ENCODE results near the gene BAAT. TPM values are rescaled to one million over a fixed set of nuclear protein-coding genes. Genes with fewer than 3 reads are reported as not detected.

The BAAT gene
- total and polyA plus RNA-seq, 4 donors, result 0.03 to 0.37 (median 0.21) TPM

DNA sequence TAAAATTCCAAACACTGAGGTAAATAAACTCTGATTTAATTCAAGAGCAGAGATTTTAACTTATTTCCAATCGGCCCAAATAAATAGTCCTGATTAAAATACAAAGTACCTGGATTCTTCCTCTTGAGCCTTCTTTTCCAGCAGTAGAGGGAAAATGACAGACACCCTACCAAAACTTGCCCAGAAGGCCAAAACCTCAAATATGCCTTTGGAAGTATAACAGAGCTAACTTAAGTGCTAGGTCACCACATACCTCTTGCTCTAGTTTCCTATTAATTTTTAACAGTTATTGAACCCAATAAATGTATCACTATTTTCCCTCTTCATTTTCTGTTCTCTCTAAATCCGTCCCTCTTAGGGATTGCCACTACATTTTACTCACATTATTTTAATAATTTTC is 1.4 kb downstream of the BAAT start:
- Histone ChIP-seq H3K27ac (ENCODE audit: low read depth in 1 of 2, low read length in 1 of 2) (no peak overlapping the region), H3K36me3 (ENCODE audit: control insufficient read depth in 4 of 4, insufficient read depth in 4 of 4, low read length in 4 of 4) (peaks cover 0 to 6% (median 0%) of the 10 kb centered on the region in 4 donors), H3K4me1 (ENCODE audit: control insufficient read depth in 5 of 5, insufficient read depth in 5 of 5, low read length in 5 of 5) (no peaks in the 10 kb centered on the region), H3K9me3 (ENCODE audit: control insufficient read depth in 4 of 4, insufficient read depth in 3 of 4, low read length in 3 of 4) (peaks cover 0 to 2% (median 0%) of the 10 kb centered on the region in 4 donors), H3K27me3 (ENCODE audit: control insufficient read depth in 3 of 3, insufficient read depth in 3 of 3, low read length in 2 of 3) (no peaks in the 10 kb centered on the region), H3K4me3 (no peak overlapping the region), H3K9ac (ENCODE audit: insufficient read depth in 1 of 2, low read length in 2 of 2) (no peak overlapping the region)
- ATAC-seq (ENCODE audit: insufficient read depth, low FRiP score) (no peak), DNase-seq (no peak)
- TF ChIP-seq, protein P1, sequence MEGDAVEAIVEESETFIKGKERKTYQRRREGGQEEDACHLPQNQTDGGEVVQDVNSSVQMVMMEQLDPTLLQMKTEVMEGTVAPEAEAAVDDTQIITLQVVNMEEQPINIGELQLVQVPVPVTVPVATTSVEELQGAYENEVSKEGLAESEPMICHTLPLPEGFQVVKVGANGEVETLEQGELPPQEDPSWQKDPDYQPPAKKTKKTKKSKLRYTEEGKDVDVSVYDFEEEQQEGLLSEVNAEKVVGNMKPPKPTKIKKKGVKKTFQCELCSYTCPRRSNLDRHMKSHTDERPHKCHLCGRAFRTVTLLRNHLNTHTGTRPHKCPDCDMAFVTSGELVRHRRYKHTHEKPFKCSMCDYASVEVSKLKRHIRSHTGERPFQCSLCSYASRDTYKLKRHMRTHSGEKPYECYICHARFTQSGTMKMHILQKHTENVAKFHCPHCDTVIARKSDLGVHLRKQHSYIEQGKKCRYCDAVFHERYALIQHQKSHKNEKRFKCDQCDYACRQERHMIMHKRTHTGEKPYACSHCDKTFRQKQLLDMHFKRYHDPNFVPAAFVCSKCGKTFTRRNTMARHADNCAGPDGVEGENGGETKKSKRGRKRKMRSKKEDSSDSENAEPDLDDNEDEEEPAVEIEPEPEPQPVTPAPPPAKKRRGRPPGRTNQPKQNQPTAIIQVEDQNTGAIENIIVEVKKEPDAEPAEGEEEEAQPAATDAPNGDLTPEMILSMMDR (IDR thresholded peaks at IDR 0.05; ENCODE audit: control extremely low read depth, extremely low read depth), result no peak
- 74 to 78% methylated on average over 2 of the region's 2 CpGs for WGBS, 2 donors

DNA sequence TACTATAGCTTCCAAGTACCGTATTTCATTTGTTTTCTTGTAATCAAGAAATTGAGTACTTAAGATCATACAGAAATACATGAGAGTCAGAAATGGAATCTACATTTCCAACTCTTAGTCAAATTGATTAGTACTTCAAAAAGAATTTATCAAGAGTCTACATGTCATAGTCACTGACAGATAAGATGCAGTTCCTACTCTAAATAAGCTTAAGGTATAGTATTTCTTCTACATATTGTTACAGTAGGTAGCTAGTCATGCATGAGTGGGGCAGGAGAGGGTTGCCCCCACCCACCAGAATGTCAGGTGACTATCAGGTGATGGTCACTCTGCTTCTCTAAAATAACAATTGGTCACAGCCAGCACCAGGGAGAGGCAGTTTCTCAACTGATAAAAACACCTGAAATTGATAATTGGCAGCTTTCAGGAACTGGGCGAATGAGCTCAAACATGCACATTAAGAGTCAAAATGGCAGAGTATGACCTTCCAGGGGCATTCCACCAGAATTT is 2.9 kb downstream of the BAAT start:
- no peak for DNase-seq
- Histone ChIP-seq H3K36me3 (ENCODE audit: control insufficient read depth in 4 of 4, insufficient read depth in 4 of 4, low read length in 4 of 4) (no peaks in the 10 kb centered on the region), H3K27ac (ENCODE audit: low read depth in 1 of 2, low read length in 1 of 2) (no peak overlapping the region), H3K27me3 (ENCODE audit: control insufficient read depth in 3 of 3, insufficient read depth in 3 of 3, low read length in 2 of 3) (no peaks in the 10 kb centered on the region), H3K9ac (ENCODE audit: insufficient read depth in 1 of 2, low read length in 2 of 2) (no peak overlapping the region), H3K4me1 (ENCODE audit: control insufficient read depth in 5 of 5, insufficient read depth in 5 of 5, low read length in 5 of 5) (no peaks in the 10 kb centered on the region), H3K4me3 (no peak overlapping the region), H3K9me3 (ENCODE audit: control insufficient read depth in 4 of 4, insufficient read depth in 3 of 4, low read length in 3 of 4) (peaks cover 0 to 2% (median 0%) of the 10 kb centered on the region in 4 donors)
- 90 to 92% methylated on average over 2 of the region's 2 CpGs for WGBS, 2 donors
- TF ChIP-seq, protein P1 (IDR thresholded peaks at IDR 0.05; ENCODE audit: control extremely low read depth, extremely low read depth), result no peak
- ATAC-seq (ENCODE audit: insufficient read depth, low FRiP score), result no peak

DNA sequence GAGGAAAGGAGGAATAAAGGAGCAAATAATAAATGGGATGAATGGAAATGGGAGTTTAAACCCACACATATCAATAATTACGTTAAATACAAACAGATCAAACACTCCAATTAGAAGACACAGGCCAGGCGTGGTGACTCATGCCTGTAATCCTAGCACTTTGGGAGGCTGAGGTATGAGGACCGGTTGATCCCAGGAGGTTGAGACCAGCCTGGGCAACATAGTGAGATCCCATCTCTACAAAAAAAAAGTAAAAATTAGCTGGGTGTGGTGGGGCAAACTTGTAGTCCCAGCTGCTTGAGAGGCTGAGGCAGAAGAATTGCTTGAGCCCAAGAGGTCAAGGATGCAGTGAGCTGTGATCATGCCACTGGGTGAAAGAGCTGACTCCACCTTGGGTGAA is 3.7 kb downstream of the BAAT start:
- TF ChIP-seq, protein P1 (IDR thresholded peaks at IDR 0.05; ENCODE audit: control extremely low read depth, extremely low read depth), result no peak
- Histone ChIP-seq H3K4me1 (ENCODE audit: control insufficient read depth in 5 of 5, insufficient read depth in 5 of 5, low read length in 5 of 5) (no peaks in the 10 kb centered on the region), H3K36me3 (ENCODE audit: control insufficient read depth in 4 of 4, insufficient read depth in 4 of 4, low read length in 4 of 4) (no peaks in the 10 kb centered on the region), H3K9ac (ENCODE audit: insufficient read depth in 1 of 2, low read length in 2 of 2) (no peak overlapping the region), H3K27ac (ENCODE audit: low read depth in 1 of 2, low read length in 1 of 2) (no peak overlapping the region), H3K4me3 (no peak overlapping the region), H3K27me3 (ENCODE audit: control insufficient read depth in 3 of 3, insufficient read depth in 3 of 3, low read length in 2 of 3) (no peaks in the 10 kb centered on the region), H3K9me3 (ENCODE audit: control insufficient read depth in 4 of 4, insufficient read depth in 3 of 4, low read length in 3 of 4) (peaks cover 0 to 3% (median 0%) of the 10 kb centered on the region in 4 donors)
- ATAC-seq (ENCODE audit: insufficient read depth, low FRiP score) (no peak), DNase-seq (no peak)
- 92 to 95% methylated on average over 3 of the region's 3 CpGs for WGBS, 2 donors

DNA sequence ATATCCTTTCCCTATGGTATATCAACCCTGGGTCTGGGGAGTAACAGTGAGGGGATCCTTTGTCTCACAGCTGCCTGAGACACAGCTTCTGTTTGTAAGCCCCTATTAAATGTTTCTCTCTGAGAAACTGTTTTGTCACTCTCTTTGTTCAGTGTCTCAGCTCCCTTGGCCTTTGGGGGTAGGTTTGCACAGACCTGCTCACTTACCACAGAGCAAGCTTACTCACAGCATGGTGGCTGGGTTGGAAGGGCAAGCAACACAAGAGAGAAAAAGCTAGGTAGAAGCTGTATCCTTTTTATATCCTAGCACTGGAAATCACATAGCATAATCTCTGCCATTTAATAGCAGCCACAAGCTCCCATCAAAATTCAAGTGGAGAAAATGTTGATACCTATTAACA is 4.5 kb downstream of the BAAT start:
- H3K4me1 ChIP-seq (ENCODE audit: control insufficient read depth in 5 of 5, insufficient read depth in 5 of 5, low read length in 5 of 5), result no peaks in the 10 kb centered on the region
- no peak overlapping the region for H3K27ac ChIP-seq (ENCODE audit: low read depth in 1 of 2, low read length in 1 of 2)
- DNase-seq, result no peak
- H3K9me3 ChIP-seq (ENCODE audit: control insufficient read depth in 4 of 4, insufficient read depth in 3 of 4, low read length in 3 of 4), result peaks cover 0 to 3% (median 0%) of the 10 kb centered on the region in 4 donors
- no peak overlapping the region for H3K4me3 ChIP-seq
- H3K27me3 ChIP-seq (ENCODE audit: control insufficient read depth in 3 of 3, insufficient read depth in 3 of 3, low read length in 2 of 3), result no peaks in the 10 kb centered on the region
- H3K9ac ChIP-seq (ENCODE audit: insufficient read depth in 1 of 2, low read length in 2 of 2), result no peak overlapping the region
- no peak for ATAC-seq (ENCODE audit: insufficient read depth, low FRiP score)
- H3K36me3 ChIP-seq (ENCODE audit: control insufficient read depth in 4 of 4, insufficient read depth in 4 of 4, low read length in 4 of 4), result no peaks in the 10 kb centered on the region
- TF ChIP-seq, protein P1 (IDR thresholded peaks at IDR 0.05; ENCODE audit: control extremely low read depth, extremely low read depth), result no peak

Data from lung (tissue), 12 donors.